GM12878 (cell line): ENCODE data around the gene TMEM61.

ENCODE experiments used
- ATF7 ChIP-seq: fragments of 450-650 bp; IDR thresholded peaks from 2 replicates; pipeline ENCODE4 v1.6.1; 2016; ENCODE audit warnings: low read depth, mild to moderate bottlenecking
- ELK1 ChIP-seq: IDR thresholded peaks from 2 replicates; pipeline ENCODE4 v1.6.1; 2012; ENCODE audit warnings: low read depth, low read length, improper control_type of control experiment
- ZNF274 ChIP-seq: IDR thresholded peaks from one replicate; pipeline ENCODE4 v1.8.0; 2011; ENCODE audit not compliant: insufficient read length, insufficient read depth

- TF ChIP-seq ATF7 (no peak), ZNF274 (no peak), ELK1 (no peak)
Measured at GRCh38 chr1:54998100-54998499, 17.7 kb downstream of the TMEM61 start.
